GM18870 (cell line): Measurements from ENCODE around the gene ROCK1.
"Not testable (repeated sequence)": the region's sequence is repeated elsewhere in the genome, so short reads cannot be mapped to it uniquely, and the experiment has no call there.

Source experiments
- ATAC-seq: cut with Tn5 transposase; IDR thresholded peaks from one replicate; pipeline ENCODE4 v1.9.1; 2021; ENCODE audit warnings: moderate library complexity; ENCODE audit not compliant: unreplicated experiment

The ROCK1 gene

DNA sequence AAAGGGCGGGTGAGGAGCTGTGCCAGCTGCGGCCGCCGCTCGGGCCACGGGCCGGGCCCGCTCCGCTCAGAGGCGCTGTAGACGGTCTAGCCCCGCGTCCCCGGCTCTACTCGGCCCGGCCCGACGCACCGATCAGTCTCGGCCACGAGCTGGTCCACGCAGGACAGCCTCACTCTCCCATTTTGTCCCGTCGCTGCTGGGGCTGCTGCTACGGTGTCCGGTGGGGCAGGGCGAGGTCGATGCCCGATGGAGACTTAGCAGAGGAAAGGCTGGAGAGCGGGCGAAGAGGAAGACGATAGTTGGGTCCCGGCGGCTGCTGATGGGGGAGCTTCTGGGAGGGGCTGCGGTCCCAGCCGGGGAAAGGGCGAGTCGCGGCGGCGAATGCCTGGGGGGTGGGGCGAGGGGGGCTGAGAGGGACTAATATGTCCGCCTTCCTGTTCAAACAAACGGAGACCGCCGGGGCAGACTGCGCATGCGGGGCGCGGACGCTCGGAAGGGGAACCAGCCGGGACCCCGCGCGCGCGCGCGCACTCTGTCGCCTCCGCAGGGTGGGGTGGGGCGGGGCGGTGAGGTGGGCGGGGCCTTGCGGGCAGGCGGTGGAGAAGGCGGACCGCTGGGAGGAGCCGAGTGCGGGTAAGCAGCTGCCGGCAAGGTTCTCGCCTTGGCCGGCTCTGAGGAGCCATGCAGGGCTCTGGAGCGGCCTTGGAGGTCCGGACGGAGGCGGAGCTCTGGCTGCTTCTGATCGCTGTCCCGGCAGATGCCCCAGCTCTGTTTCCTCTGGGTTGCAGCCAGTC lies at the start of gene ROCK1:
ROCK1 (minus strand) TSS at position 468 of the 794 bp plus-strand sequence. CDS start 903 bp downstream, outside the sequence.
- peak; percentile 82 for ATAC-seq

- ATAC-seq = no peak
Observed at GRCh38 chr18:21155443-21155842, 43.8 kb upstream of the ROCK1 start.

- no peak for ATAC-seq
Observed at GRCh38 chr18:21146016-21146415, 34.4 kb upstream of the ROCK1 start.

DNA sequence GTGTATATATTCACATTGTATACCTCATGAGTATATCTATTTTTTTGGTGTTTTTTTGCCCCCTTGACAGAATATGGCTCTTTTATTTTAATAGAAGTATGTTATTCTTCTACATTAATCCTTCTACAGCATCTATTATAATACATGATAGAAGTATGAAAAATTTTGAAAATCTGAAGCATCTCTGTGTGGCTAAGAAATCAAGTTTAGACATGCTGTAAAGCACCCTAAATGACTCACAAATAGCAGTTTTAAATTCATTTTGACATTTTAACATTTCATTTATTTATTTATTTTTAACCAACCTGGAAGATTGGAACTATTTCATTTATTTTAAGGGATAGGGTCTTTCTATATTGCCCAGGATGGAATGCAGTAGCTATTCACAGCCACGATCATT lies 33.8 kb upstream of the ROCK1 start:
- no peak for ATAC-seq

- no peak for ATAC-seq
Observed at GRCh38 chr18:21141668-21142422, 30.2 kb upstream of the ROCK1 start.

GRCh38 chr18:21137719-21138488 lies 26.3 kb upstream of the ROCK1 start:
- ATAC-seq = not testable (repeated sequence)

DNA sequence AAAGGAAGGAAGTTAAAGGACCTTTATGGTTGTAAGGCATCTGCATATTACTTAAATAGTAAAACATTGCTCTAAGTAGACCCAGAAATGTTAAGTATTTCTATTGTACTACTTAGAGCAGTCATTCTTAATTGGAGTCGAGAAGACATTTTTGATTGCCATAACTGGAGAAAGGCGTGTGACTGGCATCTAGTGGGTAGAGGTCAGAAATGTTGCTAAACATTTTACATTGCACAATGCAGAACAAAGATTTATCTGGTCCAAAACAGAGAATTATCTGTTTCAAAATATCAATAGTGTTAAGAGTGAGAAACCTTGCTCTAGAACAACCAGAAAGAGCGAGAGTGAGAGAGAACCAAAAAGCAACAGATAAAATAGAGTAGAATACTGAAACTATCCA lies 23.3 kb upstream of the ROCK1 start:
- ATAC-seq = no peak

- ATAC-seq = no peak
Observed at GRCh38 chr18:21132398-21132918, 20.8 kb upstream of the ROCK1 start.

GRCh38 chr18:21131698-21132227 lies 20.1 kb upstream of the ROCK1 start:
- no peak for ATAC-seq

DNA sequence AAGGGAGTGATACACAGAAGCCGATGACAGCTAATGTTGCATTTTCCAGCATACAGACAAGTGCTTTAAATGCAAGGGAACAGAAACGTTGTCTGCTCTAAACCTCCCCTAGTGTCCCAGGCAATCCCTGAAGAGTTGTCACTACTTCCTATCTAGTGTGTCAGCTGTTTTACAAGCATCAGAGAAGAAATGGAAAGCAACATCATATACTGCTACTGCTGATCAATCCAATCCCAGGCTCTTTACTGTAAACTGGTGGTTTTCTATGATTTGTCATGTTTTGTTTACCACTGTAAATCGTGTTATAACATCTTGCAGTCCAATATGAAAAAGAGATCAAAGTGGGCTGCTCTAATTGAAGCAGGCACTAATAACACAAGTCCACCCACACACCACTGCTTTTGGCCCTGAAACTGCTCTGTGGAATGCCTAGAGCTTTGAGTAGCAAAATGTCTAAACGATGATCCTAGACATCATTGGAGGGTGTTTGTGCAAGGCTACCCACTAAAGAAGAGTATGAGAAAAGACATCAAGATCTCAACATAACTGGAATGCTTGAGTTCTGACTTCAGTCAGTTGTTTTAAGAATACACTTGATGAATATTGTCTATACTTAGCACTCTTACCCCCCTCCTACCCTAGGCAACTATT lies 18.1 kb upstream of the ROCK1 start:
- ATAC-seq = no peak

- ATAC-seq = no peak
Observed at GRCh38 chr18:21123290-21123926, 11.8 kb upstream of the ROCK1 start.

GRCh38 chr18:21118806-21119205 lies 7.2 kb upstream of the ROCK1 start:
- no peak for ATAC-seq

DNA sequence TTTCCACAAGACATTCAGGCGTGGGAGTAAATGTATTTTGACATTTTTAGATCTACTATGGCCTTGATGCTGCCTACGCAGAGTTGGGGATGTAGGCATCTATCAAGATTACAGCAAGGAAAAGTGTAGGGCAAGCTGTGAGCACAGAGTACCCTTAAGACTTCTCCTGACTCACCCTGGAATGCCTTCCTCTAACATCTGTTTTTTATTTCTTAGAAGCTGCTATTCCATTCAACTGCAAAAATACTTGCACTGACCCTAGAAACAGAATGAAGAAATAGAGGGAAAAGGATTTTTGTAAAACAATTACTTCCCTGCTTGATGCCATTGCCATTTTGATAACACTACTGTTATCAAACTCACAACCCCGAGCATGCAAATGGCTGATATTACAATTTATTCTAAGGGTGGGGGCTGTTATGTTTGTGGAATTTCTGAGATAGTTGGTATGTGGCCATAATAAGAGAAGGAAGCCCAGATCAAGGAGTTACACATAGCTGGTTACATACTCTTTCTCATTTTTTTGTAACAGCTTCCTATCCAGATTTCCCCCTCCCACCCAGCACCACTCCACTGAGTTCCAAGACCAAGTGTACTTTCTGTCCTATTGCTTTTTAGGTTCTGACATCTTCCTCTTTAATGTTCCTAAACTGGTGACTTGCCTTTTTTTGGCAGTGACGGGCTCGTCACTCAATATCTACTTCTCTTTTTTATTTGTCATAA lies 6.0 kb upstream of the ROCK1 start:
- ATAC-seq = no peak

- ATAC-seq = no peak
Observed at GRCh38 chr18:21115519-21116411, 4.2 kb upstream of the ROCK1 start.

GRCh38 chr18:21112543-21113105 lies 1.0 kb upstream of the ROCK1 start:
- no peak for ATAC-seq

GRCh38 chr18:21112140-21112473 lies 494 bp upstream of the ROCK1 start:
- no peak for ATAC-seq

DNA sequence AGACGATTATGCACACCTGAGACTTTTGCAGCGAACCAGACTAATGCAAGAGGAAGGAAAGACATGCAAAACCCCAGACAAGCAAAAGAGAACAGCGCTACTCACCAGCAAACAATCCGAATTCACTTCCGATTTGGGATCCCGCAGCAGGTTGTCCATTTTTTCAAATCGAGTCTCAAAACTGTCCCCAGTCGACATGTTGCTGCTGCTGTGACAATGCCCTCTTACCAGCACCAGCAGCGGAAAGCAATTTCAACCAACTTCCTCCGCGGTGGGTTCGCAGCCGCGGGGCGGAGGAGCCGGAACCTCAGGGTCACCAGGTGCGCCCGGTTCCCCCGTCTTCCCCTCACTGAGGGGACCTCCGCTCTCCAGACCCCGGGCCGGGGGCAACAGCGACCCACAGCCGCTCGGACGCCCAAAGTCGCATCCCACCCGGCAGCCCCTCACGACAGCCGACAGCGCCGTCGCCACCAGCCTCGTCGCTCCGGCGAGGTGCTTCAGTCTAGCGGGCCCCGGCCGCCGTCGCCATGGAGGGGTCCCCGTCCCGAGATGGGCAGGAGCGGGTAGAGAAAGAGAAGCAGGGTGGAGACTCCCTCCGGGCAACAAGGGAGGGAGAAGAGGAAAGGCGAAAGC lies 784 bp downstream of the ROCK1 start:
- peak; percentile 20 for ATAC-seq
